Panc1 (cell line): ENCODE measurements around the gene ATP5IF1. TPM values are rescaled to one million over a fixed set of nuclear protein-coding genes. Genes with fewer than 3 reads are reported as not detected.
A peak's percentile ranks its signal among the peaks of the same experiment; 100 is the strongest.

ENCODE experiments used
- ATAC-seq: fragments of 200-7000 bp; cut with Tn5 transposase; 2 replicates; pipeline ENCODE4 v1.9.1; 2020; ENCODE audit warnings: mild to moderate bottlenecking, moderate library complexity
- BruUV-seq: library from RNA; stranded (reverse); fragments of 400-500 nt; replicated peaks from 2 replicates; lab custom pipeline; 2021; lab: Mats Ljungman, UMichigan
- CTCF ChIA-PET: fragments of 300-600 bp; sonication (Branson Sonifier 250); formaldehyde crosslinking; loops from one replicate; lab custom pipeline; 2022; ENCODE audit warnings: antibody characterized with exemption; lab: Charles Lee
- POLR2A ChIA-PET: fragments of 300-600 bp; sonication (Branson Sonifier 250); formaldehyde crosslinking; loops from one replicate; lab custom pipeline; 2022; ENCODE audit warnings: antibody characterized with exemption; lab: Charles Lee
- DNase-seq: peaks from one replicate; pipeline ENCODE4 v3.0.0-alpha.2; 2010; ENCODE audit warnings: low read depth, low spot score
- H3K27ac ChIP-seq: 2 replicates; pipeline ENCODE4 v1.5.1; 2011; ENCODE audit warnings: mild to moderate bottlenecking, low read length, inconsistent platforms
- H3K27me3 ChIP-seq: fragments of 200-500 bp; sonication (Bioruptor generic); 2 replicates; pipeline ENCODE4 v1.6.0; 2014; ENCODE audit warnings: low read length, inconsistent platforms; ENCODE audit not compliant: control insufficient read depth, insufficient read depth
- H3K36me3 ChIP-seq: fragments of 200-500 bp; sonication (Bioruptor generic); 2 replicates; pipeline ENCODE4 v1.5.1; 2014; ENCODE audit warnings: inconsistent platforms, mild to moderate bottlenecking, low read length, moderate library complexity; ENCODE audit not compliant: control insufficient read depth, insufficient read depth
- H3K4me1 ChIP-seq: 2 replicates; pipeline ENCODE4 v1.5.1; 2011; ENCODE audit warnings: inconsistent platforms, mild to moderate bottlenecking, low read length, moderate library complexity; ENCODE audit not compliant: control insufficient read depth, insufficient read depth
- H3K4me3 ChIP-seq, 2 experiments: 2 replicates each; pipeline ENCODE4 v1.5.1; 2011 to 2012; ENCODE audit warnings: low read depth in 2 of 2, low read length in 2 of 2, mild to moderate bottlenecking in 2 of 2, inconsistent platforms in 1 of 2, moderate library complexity in 1 of 2
- H3K9me3 ChIP-seq: fragments of 200-500 bp; sonication (Bioruptor generic); 2 replicates; pipeline ENCODE4 v1.5.1; 2014; ENCODE audit warnings: low read depth, mild to moderate bottlenecking, inconsistent platforms, low read length, moderate library complexity; ENCODE audit not compliant: control insufficient read depth, insufficient read depth
- POLR2AphosphoS5 ChIP-seq: IDR thresholded peaks from 2 replicates; pipeline ENCODE4 v1.6.1; 2012; ENCODE audit warnings: mild to moderate bottlenecking, low read depth, low read length, moderate library complexity
- SIN3A ChIP-seq: IDR thresholded peaks from 2 replicates; pipeline ENCODE4 v1.6.1; 2012; ENCODE audit warnings: low read depth, mild to moderate bottlenecking, low read length, moderate library complexity, borderline replicate concordance; ENCODE audit not compliant: insufficient read depth
- TCF7L2 ChIP-seq: IDR thresholded peaks from 2 replicates; pipeline ENCODE4 v1.6.1; 2011; ENCODE audit warnings: mild to moderate bottlenecking, low read depth, low read length, inconsistent platforms
- in situ Hi-C: cut with HindIII; loops from 2 replicates; pipeline ENCODE4 v1.10.0; 2016; ENCODE audit warnings: low sequenced_read_pairs, low pct_unique_long_range_greater_than_20kb
- intact Hi-C: fragments of 100-400 bp; cut with micrococcal nuclease; formaldehyde crosslinking; loops from one replicate; pipeline ENCODE4 v1.10.0; 2022; ENCODE audit not compliant: unreplicated experiment
- total RNA-seq: library from RNA; stranded (reverse); gene quantifications from one replicate; pipeline ENCODE4 v1.2.1, GENCODE V29; 2021; ENCODE audit not compliant: unreplicated experiment
- TF ChIP-seq, protein P1 (sequence below), 2 experiments: IDR thresholded peaks; 2 replicates each; pipeline ENCODE4 v1.6.1; 2011 to 2012; ENCODE audit warnings: low read depth in 2 of 2, control low read depth in 1 of 2, low read length in 1 of 2, mild to moderate bottlenecking in 1 of 2, moderate library complexity in 1 of 2; ENCODE audit not compliant: insufficient read depth in 1 of 2
- TF ChIP-seq, protein P2 (sequence below): fragments of 450-650 bp; IDR thresholded peaks from 2 replicates; pipeline ENCODE4 v1.5.1; 2017; ENCODE audit warnings: mild to moderate bottlenecking

Gene ATP5IF1
- total RNA-seq, 1 experiment from 2014 or later: 94.5 TPM

GRCh38 chr1:28281608-28282425 lies 45.9 kb downstream of the ATP5IF1 start:
- intact Hi-C loops (no loop called here), in situ Hi-C loops (no loop called here)
- no peak for DNase-seq
- Histone ChIP-seq H3K27ac (no peak overlapping the region), H3K4me3 (no peak overlapping the region), H3K27me3 (no peaks in the 10 kb centered on the region), H3K4me1 (no peaks in the 10 kb centered on the region), H3K9me3 (no peaks in the 10 kb centered on the region), H3K36me3 (no peaks in the 10 kb centered on the region)
- TSS peak; percentile 57 for BruUV-seq
- 0 out of 2 replicates have a peak, but pooled peaks have one; percentile 12 for ATAC-seq
- ChIA-PET CTCF (no interaction called here), POLR2A (no interaction called here)
- TF ChIP-seq SIN3A (no peak), POLR2AphosphoS5 (no peak), TCF7L2 (no peak)
- TF ChIP-seq, protein P1, sequence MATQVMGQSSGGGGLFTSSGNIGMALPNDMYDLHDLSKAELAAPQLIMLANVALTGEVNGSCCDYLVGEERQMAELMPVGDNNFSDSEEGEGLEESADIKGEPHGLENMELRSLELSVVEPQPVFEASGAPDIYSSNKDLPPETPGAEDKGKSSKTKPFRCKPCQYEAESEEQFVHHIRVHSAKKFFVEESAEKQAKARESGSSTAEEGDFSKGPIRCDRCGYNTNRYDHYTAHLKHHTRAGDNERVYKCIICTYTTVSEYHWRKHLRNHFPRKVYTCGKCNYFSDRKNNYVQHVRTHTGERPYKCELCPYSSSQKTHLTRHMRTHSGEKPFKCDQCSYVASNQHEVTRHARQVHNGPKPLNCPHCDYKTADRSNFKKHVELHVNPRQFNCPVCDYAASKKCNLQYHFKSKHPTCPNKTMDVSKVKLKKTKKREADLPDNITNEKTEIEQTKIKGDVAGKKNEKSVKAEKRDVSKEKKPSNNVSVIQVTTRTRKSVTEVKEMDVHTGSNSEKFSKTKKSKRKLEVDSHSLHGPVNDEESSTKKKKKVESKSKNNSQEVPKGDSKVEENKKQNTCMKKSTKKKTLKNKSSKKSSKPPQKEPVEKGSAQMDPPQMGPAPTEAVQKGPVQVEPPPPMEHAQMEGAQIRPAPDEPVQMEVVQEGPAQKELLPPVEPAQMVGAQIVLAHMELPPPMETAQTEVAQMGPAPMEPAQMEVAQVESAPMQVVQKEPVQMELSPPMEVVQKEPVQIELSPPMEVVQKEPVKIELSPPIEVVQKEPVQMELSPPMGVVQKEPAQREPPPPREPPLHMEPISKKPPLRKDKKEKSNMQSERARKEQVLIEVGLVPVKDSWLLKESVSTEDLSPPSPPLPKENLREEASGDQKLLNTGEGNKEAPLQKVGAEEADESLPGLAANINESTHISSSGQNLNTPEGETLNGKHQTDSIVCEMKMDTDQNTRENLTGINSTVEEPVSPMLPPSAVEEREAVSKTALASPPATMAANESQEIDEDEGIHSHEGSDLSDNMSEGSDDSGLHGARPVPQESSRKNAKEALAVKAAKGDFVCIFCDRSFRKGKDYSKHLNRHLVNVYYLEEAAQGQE (IDR thresholded peaks at IDR 0.05; ENCODE audit: insufficient read depth in 1 of 2, low read depth in 2 of 2, low read length in 1 of 2): no peak
- TF ChIP-seq, protein P2, sequence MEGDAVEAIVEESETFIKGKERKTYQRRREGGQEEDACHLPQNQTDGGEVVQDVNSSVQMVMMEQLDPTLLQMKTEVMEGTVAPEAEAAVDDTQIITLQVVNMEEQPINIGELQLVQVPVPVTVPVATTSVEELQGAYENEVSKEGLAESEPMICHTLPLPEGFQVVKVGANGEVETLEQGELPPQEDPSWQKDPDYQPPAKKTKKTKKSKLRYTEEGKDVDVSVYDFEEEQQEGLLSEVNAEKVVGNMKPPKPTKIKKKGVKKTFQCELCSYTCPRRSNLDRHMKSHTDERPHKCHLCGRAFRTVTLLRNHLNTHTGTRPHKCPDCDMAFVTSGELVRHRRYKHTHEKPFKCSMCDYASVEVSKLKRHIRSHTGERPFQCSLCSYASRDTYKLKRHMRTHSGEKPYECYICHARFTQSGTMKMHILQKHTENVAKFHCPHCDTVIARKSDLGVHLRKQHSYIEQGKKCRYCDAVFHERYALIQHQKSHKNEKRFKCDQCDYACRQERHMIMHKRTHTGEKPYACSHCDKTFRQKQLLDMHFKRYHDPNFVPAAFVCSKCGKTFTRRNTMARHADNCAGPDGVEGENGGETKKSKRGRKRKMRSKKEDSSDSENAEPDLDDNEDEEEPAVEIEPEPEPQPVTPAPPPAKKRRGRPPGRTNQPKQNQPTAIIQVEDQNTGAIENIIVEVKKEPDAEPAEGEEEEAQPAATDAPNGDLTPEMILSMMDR: no peak

DNA sequence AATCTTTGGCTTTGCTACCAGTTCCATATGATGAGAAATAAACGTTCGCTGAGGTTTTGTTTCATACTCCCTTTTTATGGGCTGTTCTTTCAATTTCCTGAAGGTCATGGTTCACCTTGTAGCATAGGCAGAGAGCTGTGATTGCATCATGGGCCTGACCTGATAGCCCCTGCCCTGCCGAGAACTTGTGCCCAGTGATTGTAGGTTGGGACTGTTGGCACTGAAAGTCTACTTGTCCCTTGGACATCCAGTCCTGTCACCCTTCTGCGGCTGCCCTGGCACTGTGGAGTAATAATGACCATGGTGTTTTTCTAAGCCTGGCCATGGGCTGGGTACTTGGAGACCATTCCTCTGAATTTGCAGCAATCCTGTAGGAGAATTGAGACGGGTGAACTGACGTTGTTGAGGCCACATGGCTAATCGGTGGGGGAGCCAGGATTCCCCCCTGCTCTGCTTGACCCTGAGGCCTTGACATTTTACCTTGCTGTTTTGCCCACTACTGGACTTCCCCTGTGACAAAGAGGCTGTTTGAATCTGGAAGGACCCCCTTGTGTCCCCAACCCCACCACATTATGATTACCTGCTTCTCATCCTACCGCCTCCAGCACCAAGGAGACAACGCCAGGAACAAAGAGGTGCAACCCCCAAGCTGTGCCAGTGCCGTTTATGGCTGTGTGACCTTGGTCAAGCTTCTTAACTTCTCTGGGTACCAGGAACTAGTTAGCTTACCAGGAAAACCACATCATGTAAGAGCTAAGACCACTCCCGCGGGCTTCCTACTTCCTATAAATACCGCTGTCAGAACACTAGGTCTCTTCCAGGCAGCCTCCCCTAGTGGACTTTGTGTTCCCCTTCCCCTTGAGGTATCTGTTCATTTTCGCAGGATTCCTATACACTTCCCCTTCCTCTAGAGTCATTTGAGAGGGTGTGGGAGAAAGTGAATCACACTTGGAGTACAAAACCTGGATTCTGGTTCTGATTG lies 46.8 kb downstream of the ATP5IF1 start:
- intact Hi-C loops (no loop called here), in situ Hi-C loops (no loop called here)
- no peak for ATAC-seq
- Histone ChIP-seq H3K9me3 (no peaks in the 10 kb centered on the region), H3K4me1 (0 out of 2 replicates have a peak, but pooled peaks cover 2% of the 10 kb centered on the region), H3K4me3 (no peak overlapping the region), H3K27ac (no peak overlapping the region), H3K27me3 (no peaks in the 10 kb centered on the region), H3K36me3 (no peaks in the 10 kb centered on the region)
- TF ChIP-seq POLR2AphosphoS5 (peak; percentile 18; the same call in 1 of the 2 replicates), TCF7L2 (no peak)
- ChIA-PET POLR2A (no interaction called here), CTCF (no interaction called here)
- BruUV-seq: no TSS peak
- DNase-seq: no peak
